Myocyte (in vitro differentiated cells): ENCODE measurements around the gene DNAAF3. TPM values are rescaled to one million over a fixed set of nuclear protein-coding genes. Genes with fewer than 3 reads are reported as not detected.
A peak's percentile ranks its signal among the peaks of the same experiment; 100 is the strongest.
"Not testable (repeated sequence)": the region's sequence is repeated elsewhere in the genome, so short reads cannot be mapped to it uniquely, and the experiment has no call there.

Source experiments
- DNase-seq: peaks from one replicate; pipeline ENCODE4 v3.0.0-alpha.2; 2012; ENCODE audit warnings: low read depth
- total RNA-seq: library from RNA; depleted of rRNA; stranded (reverse); fragments of >200 nt; gene quantifications from 2 replicates; pipeline ENCODE4 v1.2.3, GENCODE V29; 2014

Gene DNAAF3
- total RNA-seq, 1 donor from 2014 or later: 0.94 TPM

DNA sequence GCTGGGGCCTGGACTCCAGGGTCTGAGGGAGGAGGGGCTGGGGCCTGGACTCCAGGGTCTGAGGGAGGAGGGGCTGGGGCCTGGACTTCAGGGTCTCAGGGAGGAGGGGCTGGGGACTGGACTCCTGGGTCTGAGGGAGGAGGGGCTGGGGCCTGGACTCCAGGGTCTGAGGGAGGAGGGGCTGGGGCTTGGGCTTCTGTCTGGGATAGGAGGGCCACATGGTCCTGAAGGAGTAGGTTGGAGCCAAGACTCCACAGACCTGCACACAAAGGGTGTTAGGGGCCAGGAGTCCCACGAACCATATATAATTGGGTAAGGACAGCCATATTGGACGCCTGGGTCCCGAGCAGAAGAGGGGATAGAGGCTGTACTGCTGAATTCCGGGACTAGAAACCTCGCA is 10.6 kb downstream of the DNAAF3 start:
- not testable (repeated sequence) for DNase-seq

- DNase-seq: no peak
These were observed 12.7 kb downstream of the DNAAF3 start for GRCh38 chr19:55153652-55154264.

GRCh38 chr19:55152017-55152416 is 14.4 kb downstream of the DNAAF3 start:
- no peak for DNase-seq

DNA sequence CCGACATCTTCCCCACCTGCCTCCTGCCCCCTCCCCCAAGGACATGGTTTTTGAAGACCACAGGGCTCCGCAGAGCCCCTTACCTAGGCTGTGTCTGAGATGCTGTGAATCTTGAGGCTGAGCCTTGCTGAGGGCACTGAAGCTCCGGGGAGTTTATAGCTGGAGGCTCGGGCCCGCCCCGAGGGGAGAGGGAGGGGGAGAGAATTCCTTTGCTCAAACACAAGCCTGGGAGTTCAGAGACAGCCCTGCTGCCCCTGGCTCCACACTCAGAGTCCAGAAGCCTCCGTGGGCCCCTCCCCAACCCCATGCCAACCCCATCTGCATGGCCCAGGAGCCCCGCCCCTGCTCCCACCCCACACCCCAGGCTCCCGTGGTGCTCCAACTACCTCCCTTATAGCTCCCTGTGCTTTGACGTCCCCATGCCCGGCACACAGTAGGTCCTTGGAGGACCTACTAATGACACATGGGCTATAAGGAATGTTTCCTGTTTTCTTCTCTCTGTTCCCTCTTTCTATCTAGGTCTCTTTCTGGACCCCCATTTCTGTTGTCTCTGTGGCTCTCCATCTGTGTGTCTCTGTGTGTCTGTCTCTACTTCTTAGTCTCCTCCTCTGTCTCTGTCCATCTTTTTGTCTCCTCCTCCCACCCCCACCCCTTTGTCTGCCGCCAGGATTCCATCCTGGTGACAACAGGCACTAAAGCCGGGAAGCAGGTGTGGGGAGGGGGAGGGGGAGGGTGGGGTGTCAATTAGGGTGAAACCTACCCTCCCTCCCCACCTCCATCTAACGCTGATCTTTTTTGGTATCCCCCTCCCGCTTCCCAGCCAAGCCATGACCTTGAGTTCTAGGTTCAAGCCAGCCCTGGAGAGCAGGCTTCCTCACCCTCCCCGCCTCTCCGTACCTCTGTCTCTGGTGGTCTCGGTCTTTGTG is 17.1 kb downstream of the DNAAF3 start, which contains the start of gene TNNT1:
TSS of gene TNNT1 (minus strand) at position 129 of the 926 bp plus-strand sequence. CDS start 2,049 bp downstream, outside the sequence.
- DNase-seq: peak; percentile 96

GRCh38 chr19:55147545-55148251 is 18.7 kb downstream of the DNAAF3 start:
- peak; percentile 99 for DNase-seq

GRCh38 chr19:55146705-55147273 is 19.6 kb downstream of the DNAAF3 start:
- DNase-seq: peak; percentile 64

DNA sequence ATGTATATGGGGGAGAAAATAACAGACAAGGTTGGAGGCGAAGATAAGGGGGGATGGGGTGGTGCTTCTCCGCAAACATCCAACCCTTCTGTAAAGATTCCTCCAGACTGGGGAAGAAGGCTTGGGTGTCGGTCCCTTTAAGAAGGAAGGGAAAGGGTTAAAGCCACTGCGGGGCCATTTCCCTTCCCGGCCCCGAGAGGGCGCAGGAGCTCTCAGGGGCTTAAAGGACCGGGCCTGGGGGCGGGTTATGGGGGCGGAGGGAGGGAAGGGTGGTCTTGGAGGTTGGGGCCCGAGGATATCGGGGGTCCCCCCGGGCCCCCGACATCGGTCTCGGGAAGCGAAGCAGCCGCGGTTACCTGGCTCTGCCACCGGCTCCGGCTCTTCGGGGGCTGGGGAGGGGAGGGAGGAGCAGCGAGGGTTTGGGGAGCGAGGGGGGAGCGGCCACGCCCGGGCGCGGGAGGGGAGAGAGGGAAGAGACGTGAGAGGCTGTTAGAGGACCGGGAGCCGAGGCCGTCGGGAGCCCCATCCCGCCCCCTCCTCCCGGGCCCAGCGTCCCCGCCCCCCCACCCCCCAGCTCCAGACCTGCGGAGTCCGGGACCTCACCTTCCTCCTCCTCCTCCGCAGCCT is 20.2 kb downstream of the DNAAF3 start:
- DNase-seq: peak; percentile 62

DNA sequence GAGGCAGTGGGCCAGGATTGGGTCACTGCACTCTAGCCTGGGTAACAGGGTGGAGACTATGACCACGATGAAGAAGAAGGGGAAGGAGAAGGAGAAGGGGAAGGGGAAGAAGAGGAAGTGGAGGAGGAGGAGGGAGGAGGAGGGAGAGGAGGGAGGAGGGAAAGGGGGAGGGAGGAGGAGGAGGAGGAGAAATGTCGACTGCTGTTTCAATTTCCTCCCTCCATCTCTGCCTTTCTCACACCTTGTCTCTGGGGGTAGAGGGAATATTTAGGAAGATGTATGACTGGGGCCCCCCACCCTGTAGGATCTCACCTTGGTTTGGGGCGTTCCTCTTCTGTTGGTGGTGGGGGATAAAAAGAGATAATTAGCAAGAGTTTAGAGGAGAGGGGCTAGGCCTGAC is 21.2 kb downstream of the DNAAF3 start:
- DNase-seq: no peak

- DNase-seq: no peak
These were observed 24.7 kb downstream of the DNAAF3 start for GRCh38 chr19:55141696-55142095.

GRCh38 chr19:55137915-55138314 is 28.5 kb downstream of the DNAAF3 start:
- no peak for DNase-seq

DNA sequence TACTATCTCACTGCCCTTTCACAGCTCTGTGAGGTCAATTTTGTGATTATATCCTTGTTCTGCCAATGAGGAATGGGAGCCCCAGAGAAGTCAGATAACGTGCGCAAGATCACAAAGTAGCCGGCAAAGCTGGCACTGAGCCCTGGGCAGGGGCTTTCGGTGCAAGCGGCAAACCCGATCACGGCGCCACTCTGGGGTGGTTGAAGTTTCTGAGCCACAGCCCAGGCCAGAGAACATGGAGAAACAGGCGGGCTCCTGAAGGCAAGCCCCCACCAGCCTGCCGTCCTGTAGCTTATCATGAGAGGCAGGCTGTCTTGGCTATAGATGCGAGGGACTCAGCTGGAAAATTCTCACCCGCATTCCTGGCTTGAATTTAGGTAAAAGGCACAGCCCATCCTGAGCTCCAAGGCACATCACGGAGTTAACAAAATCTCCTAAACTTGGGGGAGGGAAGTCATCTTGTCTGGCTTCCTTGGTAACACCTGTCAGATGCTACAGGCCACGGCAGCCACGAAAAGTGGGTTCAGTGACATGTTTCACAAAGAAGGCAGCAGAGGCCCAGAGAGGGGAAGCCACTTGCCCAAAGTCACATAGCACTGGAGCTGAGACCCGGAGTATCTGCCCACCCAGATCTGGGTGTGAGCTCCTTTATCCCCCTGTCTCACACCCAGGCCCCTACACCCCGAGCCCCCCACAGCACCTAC is 29.9 kb downstream of the DNAAF3 start:
- peak; percentile 72 for DNase-seq

DNA sequence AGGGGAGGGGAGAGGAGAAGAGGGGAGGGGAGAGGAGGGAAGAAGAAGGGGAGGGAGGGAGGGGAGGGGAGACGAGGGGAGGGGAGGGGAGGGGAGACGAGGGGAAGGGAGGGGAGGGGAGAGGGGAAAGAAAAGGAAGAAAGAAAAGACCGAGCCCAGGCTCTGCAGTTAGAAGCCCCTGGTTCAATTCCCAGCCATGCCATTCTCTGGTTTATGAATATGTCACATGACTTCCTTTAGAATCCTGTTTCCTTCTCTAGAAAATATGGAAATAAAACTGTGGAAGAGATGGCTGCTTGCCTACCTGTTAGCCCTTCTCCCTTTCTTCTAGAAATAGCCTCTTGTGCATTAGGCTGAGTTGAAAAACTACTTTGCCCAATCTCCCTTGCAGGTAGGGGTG is 31.7 kb downstream of the DNAAF3 start:
- DNase-seq: no peak

DNA sequence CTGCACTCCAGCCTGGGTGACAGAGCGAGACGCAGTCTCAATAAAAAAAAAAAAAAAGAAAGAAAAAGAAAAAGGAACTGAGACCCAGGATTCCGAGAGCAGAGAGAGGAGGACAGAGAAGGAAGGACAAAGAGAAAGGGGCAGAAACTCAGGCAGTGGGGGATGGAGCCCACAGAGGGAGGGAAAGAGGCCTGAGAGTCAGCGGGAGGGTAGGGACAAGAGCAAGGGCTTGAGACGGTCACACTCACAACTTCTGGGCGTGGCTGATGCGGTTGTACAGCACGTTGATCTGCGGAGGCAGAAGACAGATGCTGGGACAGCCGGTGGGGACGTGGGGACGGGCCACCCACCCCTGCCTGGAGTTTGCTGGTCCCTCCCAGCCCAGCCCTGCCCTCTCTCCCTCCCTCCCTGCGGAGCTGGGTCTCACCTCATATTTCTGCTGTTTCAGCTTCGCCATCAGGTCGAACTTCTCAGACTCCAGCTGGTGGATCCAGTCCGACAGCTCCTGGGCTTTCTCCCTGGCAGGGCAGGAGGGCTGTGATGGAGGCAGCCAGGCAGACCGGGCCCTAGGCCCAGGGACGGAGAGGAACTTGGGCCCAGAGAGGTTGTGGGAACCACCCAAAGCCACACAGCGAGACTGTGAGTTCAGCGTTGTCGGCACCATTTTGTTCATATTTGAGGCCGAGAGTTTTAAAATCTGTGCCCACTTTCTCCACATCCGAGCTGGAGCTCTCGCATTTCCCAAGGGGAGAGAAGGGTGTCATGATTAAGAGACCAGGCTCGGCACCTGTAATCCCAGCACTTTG is 32.6 kb downstream of the DNAAF3 start:
- no peak for DNase-seq

GRCh38 chr19:55132453-55133129 is 33.8 kb downstream of the DNAAF3 start:
- no peak for DNase-seq

DNA sequence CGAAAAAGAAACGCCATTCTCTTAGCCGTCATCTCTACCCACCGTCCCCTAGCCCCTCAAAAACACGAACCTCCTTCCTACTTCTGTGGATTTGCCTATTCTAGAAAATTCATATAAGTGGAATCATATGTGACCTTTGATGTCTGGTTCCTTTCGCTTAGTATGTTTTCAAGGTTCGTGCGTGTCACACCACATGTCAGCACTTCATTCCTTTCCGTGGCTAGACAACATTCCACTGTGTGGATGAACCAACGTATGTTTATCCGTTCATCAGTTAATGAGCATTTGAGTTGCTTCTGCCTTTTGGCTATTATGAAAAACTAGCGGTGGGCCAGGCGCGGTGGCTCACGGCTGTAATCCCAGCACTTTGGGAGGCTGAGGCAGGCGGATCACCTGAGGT is 35.0 kb downstream of the DNAAF3 start:
- DNase-seq: no peak

DNA sequence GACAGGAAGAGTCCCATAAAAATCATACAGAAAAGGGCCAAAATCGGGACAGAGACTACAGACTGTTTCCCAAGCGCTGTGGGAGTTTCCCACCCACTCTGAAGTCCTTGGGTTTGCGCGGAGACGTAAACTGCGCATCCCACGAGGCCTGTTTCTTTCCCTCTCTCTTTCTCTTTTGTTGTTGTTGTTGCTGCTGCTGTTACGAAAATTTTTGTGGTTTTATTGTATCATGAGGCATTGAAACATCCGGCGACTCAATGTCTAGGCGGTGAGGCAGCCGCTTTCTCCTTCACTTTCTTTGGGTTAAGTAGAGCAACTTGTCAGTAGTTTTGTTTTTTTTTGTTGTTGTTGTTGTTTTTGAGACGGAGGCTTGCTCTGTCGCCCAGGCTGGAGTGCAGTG is 47.4 kb downstream of the DNAAF3 start:
- no peak for DNase-seq

DNA sequence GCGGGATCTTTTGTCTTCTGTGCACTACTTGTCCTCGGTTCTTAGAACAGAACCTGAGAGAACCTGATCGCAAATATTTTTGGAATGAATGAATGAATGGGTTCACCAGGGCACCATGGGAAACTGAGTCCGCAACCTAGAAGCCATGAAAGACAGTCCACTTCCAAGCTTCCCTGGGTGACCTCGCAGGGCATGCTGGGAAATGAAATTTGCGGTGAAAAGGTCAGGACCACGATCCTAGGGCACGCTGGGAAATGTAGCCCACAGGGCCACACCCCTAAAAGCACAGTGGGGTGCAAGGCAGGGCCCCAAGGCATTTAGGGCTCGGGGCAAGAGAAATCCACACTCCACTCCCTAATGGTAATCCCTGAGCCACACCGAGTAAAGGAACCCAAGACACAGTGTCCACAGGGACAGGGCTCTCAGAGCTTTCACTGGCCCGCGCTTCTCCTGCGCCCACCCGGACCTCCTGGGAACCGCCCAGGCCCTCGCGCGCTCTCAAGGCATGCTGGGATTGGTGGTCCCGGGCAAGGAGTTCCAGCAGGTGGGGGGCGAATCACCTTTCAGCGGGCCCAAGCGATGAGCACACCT is 47.9 kb downstream of the DNAAF3 start:
- peak; percentile 87 for DNase-seq

- DNase-seq: peak; percentile 99
These were observed 48.6 kb downstream of the DNAAF3 start for GRCh38 chr19:55117663-55118391.
